Breast epithelium (tissue), 3 donors: ENCODE data around the gene NEDD4L.
"Not testable (repeated sequence)": the region's sequence is repeated elsewhere in the genome, so short reads cannot be mapped to it uniquely, and the experiment has no call there.

Experiments
- POLR2A ChIP-seq: fragments of 450-650 bp; IDR thresholded peaks from one replicate; pipeline ENCODE4 v1.6.1; 2016; ENCODE audit warnings: antibody characterized with exemption, mild to moderate bottlenecking, moderate library complexity
- POLR2AphosphoS5 ChIP-seq, 3 donors: sonication (generic); formaldehyde crosslinking; IDR thresholded peaks; one replicate each; pipeline ENCODE4 v1.6.1; 2017; ENCODE audit warnings: antibody characterized with exemption in 3 of 3
- TF ChIP-seq, protein P1 (sequence below), 3 donors: fragments of 450-650 bp; IDR thresholded peaks; one replicate each; pipeline ENCODE4 v1.5.1; 2016 to 2017; ENCODE audit warnings: antibody characterized with exemption in 3 of 3, mild to moderate bottlenecking in 3 of 3, moderate library complexity in 3 of 3

DNA sequence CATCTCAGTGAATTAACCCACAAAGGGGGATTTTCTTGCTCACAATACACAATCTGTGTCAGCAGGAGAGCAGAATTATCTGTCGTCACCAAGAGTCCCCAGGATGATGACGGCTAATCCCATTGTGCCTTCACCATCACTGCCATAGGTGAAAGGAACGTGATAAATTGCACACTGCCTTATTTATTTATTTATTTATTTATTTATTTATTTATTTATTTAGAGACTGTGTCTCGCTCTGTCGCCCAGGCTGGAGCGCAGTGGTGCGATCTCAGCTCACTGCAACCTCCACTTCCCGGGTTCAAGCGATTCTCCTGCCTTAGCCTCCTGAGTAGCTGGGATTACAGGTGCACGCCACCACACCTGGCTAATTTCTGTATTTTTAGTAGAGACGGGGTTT, 238.8 kb downstream of the NEDD4L start:
- TF ChIP-seq, protein P1, sequence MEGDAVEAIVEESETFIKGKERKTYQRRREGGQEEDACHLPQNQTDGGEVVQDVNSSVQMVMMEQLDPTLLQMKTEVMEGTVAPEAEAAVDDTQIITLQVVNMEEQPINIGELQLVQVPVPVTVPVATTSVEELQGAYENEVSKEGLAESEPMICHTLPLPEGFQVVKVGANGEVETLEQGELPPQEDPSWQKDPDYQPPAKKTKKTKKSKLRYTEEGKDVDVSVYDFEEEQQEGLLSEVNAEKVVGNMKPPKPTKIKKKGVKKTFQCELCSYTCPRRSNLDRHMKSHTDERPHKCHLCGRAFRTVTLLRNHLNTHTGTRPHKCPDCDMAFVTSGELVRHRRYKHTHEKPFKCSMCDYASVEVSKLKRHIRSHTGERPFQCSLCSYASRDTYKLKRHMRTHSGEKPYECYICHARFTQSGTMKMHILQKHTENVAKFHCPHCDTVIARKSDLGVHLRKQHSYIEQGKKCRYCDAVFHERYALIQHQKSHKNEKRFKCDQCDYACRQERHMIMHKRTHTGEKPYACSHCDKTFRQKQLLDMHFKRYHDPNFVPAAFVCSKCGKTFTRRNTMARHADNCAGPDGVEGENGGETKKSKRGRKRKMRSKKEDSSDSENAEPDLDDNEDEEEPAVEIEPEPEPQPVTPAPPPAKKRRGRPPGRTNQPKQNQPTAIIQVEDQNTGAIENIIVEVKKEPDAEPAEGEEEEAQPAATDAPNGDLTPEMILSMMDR (IDR thresholded peaks at IDR 0.05), result not testable (repeated sequence)
- not testable (repeated sequence) for TF ChIP-seq POLR2AphosphoS5 (IDR thresholded peaks at IDR 0.05); POLR2A
